H9 (cell line): ENCODE data around the gene GPR183. TPM values are rescaled to one million over a fixed set of nuclear protein-coding genes. Genes with fewer than 3 reads are reported as not detected.

Source experiments
- DNase-seq: peaks from one replicate; pipeline ENCODE4 v3.0.0-alpha.2; 2017
- H2AFZ ChIP-seq: one replicate; pipeline ENCODE4 v1.6.1; 2013; ENCODE audit warnings: mild to moderate bottlenecking, low read length, control low read depth, moderate library complexity
- H2AK5ac ChIP-seq: 2 replicates; pipeline ENCODE4 v1.6.1; 2013; ENCODE audit warnings: low read length, control low read depth, mixed read lengths; ENCODE audit not compliant: insufficient read length
- H2BK120ac ChIP-seq: one replicate; pipeline ENCODE4 v1.6.1; 2013; ENCODE audit warnings: low read depth, mild to moderate bottlenecking, low read length, control low read depth, inconsistent platforms; ENCODE audit not compliant: poor library complexity, severe bottlenecking
- H2BK12ac ChIP-seq: 2 replicates; pipeline ENCODE4 v1.6.1; 2013; ENCODE audit warnings: low read length, control low read depth, mixed read lengths, low read depth; ENCODE audit not compliant: insufficient read length
- H2BK15ac ChIP-seq: 2 replicates; pipeline ENCODE4 v1.6.1; 2013; ENCODE audit warnings: low read depth, low read length, control low read depth
- H2BK20ac ChIP-seq: one replicate; pipeline ENCODE4 v1.6.1; 2013; ENCODE audit warnings: low read depth, mild to moderate bottlenecking, low read length, control low read depth, inconsistent platforms; ENCODE audit not compliant: poor library complexity, severe bottlenecking
- H2BK5ac ChIP-seq: 2 replicates; pipeline ENCODE4 v1.6.1; 2013; ENCODE audit warnings: low read length, control low read depth, mixed read lengths; ENCODE audit not compliant: insufficient read length
- H3K14ac ChIP-seq: 2 replicates; pipeline ENCODE4 v1.6.1; 2013; ENCODE audit warnings: low read length, control low read depth; ENCODE audit not compliant: insufficient read depth
- H3K18ac ChIP-seq: 2 replicates; pipeline ENCODE4 v1.6.1; 2013; ENCODE audit warnings: low read depth, mild to moderate bottlenecking, mixed read lengths, low read length, control low read depth; ENCODE audit not compliant: insufficient read length
- H3K23ac ChIP-seq: 2 replicates; pipeline ENCODE4 v1.6.1; 2013; ENCODE audit warnings: low read length, control low read depth, mixed read lengths, low read depth; ENCODE audit not compliant: insufficient read length
- H3K23me2 ChIP-seq: 2 replicates; pipeline ENCODE4 v1.6.1; 2013; ENCODE audit warnings: low read depth, mild to moderate bottlenecking, mixed read lengths, low read length, control low read depth; ENCODE audit not compliant: insufficient read length, poor library complexity, severe bottlenecking
- H3K27ac ChIP-seq: 2 replicates; pipeline ENCODE4 v1.5.1; 2013; ENCODE audit warnings: low read length, control low read depth, mixed read lengths, low read depth; ENCODE audit not compliant: insufficient read length
- H3K27me3 ChIP-seq: 2 replicates; pipeline ENCODE4 v1.6.1; 2013; ENCODE audit warnings: low read length, control low read depth, inconsistent platforms; ENCODE audit not compliant: insufficient read depth
- H3K4ac ChIP-seq: 2 replicates; pipeline ENCODE4 v1.6.1; 2013; ENCODE audit warnings: low read depth, mild to moderate bottlenecking, control low read depth, inconsistent platforms, low read length, moderate library complexity
- H3K4me1 ChIP-seq: 2 replicates; pipeline ENCODE4 v1.6.1; 2013; ENCODE audit warnings: low read length, control low read depth, inconsistent platforms; ENCODE audit not compliant: insufficient read depth
- H3K4me2 ChIP-seq: 2 replicates; pipeline ENCODE4 v1.6.1; 2013; ENCODE audit warnings: low read length, control low read depth, mixed read lengths; ENCODE audit not compliant: insufficient read length, insufficient read depth
- H3K56ac ChIP-seq: 2 replicates; pipeline ENCODE4 v1.6.1; 2013; ENCODE audit warnings: low read depth, mild to moderate bottlenecking, mixed read lengths, low read length, control low read depth; ENCODE audit not compliant: insufficient read length
- H3K79me1 ChIP-seq: 2 replicates; pipeline ENCODE4 v1.6.1; 2013; ENCODE audit warnings: low read depth, mild to moderate bottlenecking, moderate library complexity, low read length, control low read depth, inconsistent platforms; ENCODE audit not compliant: insufficient read depth, poor library complexity, severe bottlenecking
- H3K79me2 ChIP-seq: 2 replicates; pipeline ENCODE4 v1.6.1; 2013; ENCODE audit warnings: low read length, control low read depth, inconsistent platforms; ENCODE audit not compliant: insufficient read depth
- H3K9ac ChIP-seq: 2 replicates; pipeline ENCODE4 v1.6.1; 2013; ENCODE audit warnings: low read length, control low read depth, mixed read lengths; ENCODE audit not compliant: insufficient read length; ENCODE audit errors: extremely low read depth
- H3K9me3 ChIP-seq: one replicate; pipeline ENCODE4 v1.6.1; 2013; ENCODE audit warnings: low read depth, low read length, inconsistent platforms; ENCODE audit not compliant: control insufficient read depth
- H3T11ph ChIP-seq: one replicate; pipeline ENCODE4 v1.6.1; 2013; ENCODE audit warnings: mild to moderate bottlenecking, low read length, control low read depth, inconsistent platforms
- H4K20me1 ChIP-seq: one replicate; pipeline ENCODE4 v1.6.1; 2013; ENCODE audit not compliant: control insufficient read depth, insufficient read length, insufficient read depth
- H4K5ac ChIP-seq: 2 replicates; pipeline ENCODE4 v1.6.1; 2013; ENCODE audit warnings: low read depth, mild to moderate bottlenecking, mixed read lengths, low read length, control low read depth; ENCODE audit not compliant: insufficient read length
- H4K8ac ChIP-seq: replicated peaks from 2 replicates; pipeline ENCODE4 v1.6.1; 2013; ENCODE audit warnings: low read length, control low read depth, mixed read lengths, low read depth; ENCODE audit not compliant: insufficient read length
- H4K91ac ChIP-seq: 2 replicates; pipeline ENCODE4 v1.6.1; 2013; ENCODE audit warnings: low read depth, mild to moderate bottlenecking, moderate library complexity, mixed read lengths, low read length, control low read depth; ENCODE audit not compliant: insufficient read length
- H3K27ac Mint-ChIP-seq, 3 experiments: 2 replicates in 2 of 3; 3 replicates in 1 of 3; pipeline ENCODE4 v1.8.0; 2020 to 2021; ENCODE audit warnings: mixed read lengths in 3 of 3, mild to moderate bottlenecking in 1 of 3, moderate library complexity in 1 of 3
- H3K27me3 Mint-ChIP-seq: 2 replicates; pipeline ENCODE4 v1.8.0; 2021; ENCODE audit warnings: low read depth, mild to moderate bottlenecking, moderate library complexity, mixed read lengths
- H3K36me3 Mint-ChIP-seq, 3 experiments: 2 replicates in 2 of 3; 3 replicates in 1 of 3; pipeline ENCODE4 v1.8.0; 2020 to 2021; ENCODE audit warnings: low read depth in 3 of 3, mixed read lengths in 3 of 3; ENCODE audit not compliant: insufficient read depth in 1 of 3
- H3K4me1 Mint-ChIP-seq, 2 experiments: 2 replicates each; pipeline ENCODE4 v1.8.0; 2020; ENCODE audit warnings: mixed read lengths in 2 of 2
- H3K4me3 Mint-ChIP-seq, 2 experiments: 2 replicates in 1 of 2; 3 replicates in 1 of 2; pipeline ENCODE4 v1.8.0; 2020 to 2021; ENCODE audit warnings: mild to moderate bottlenecking in 2 of 2, mixed read lengths in 2 of 2, moderate library complexity in 1 of 2
- H3K9me3 Mint-ChIP-seq, 2 experiments: 2 replicates in 1 of 2; 3 replicates in 1 of 2; pipeline ENCODE4 v1.8.0; 2020; ENCODE audit warnings: mild to moderate bottlenecking in 2 of 2, mixed read lengths in 2 of 2, moderate library complexity in 1 of 2
- WGBS: extraction: QIAGEN DNeasy Blood & Tissue Kit; methylation state at CpG from one replicate; pipeline ENCODE4 v1.1.7; 2013; ENCODE audit warnings: missing lambda C conversion rate, low lambda C conversion rate, mixed read lengths; ENCODE audit not compliant: insufficient read length; ENCODE audit errors: extremely low coverage; 5-methylcytosine and 5-hydroxymethylcytosine counted together
- total RNA-seq: library from RNA; stranded (reverse); gene quantifications from 2 replicates; pipeline ENCODE4 v1.2.1, GENCODE V29; 2021
- TF ChIP-seq, protein P1 (sequence below): fragments of 200-600 bp; sonication (generic); conservative IDR thresholded peaks from 3 replicates; pipeline ENCODE4 v1.8.0; 2021; ENCODE audit warnings: antibody characterized with exemption, mild to moderate bottlenecking

The GPR183 gene
- total RNA-seq, 1 experiment from 2014 or later = not detected

GRCh38 chr13:99299256-99299919 is 7.8 kb downstream of the GPR183 start:
- Histone ChIP-seq H2AFZ (no peak overlapping the region), H3K9ac (no peak overlapping the region), H3K9me3 (no peaks in the 10 kb centered on the region), H4K20me1 (no peaks in the 10 kb centered on the region), H4K91ac (no peak overlapping the region), H4K8ac (no peak overlapping the region), H3K4me2 (no peak overlapping the region), H3K23ac (no peak overlapping the region), H2AK5ac (no peak overlapping the region), H2BK20ac (no peak overlapping the region), H2BK5ac (no peak overlapping the region), H3K23me2 (no peaks in the 10 kb centered on the region), H3K18ac (no peak overlapping the region), H3T11ph (no peak overlapping the region), H2BK15ac (no peak overlapping the region), H2BK120ac (no peak overlapping the region), H3K14ac (no peak overlapping the region), H3K27ac (no peak overlapping the region), H3K27me3 (no peaks in the 10 kb centered on the region), H3K4ac (no peak overlapping the region), H3K79me2 (no peaks in the 10 kb centered on the region), H3K4me1 (no peaks in the 10 kb centered on the region), H3K79me1 (no peaks in the 10 kb centered on the region), H4K5ac (no peak overlapping the region), H3K56ac (no peak overlapping the region), H2BK12ac (no peak overlapping the region)
- Mint-ChIP-seq H3K27ac (no peak overlapping the region; a peak in 1 of 7 replicates), H3K27me3 (no peaks in the 10 kb centered on the region; the same call in 1 of the 2 replicates), H3K4me3 (no peak overlapping the region), H3K4me1 (peaks cover 2 to 5% of the 10 kb centered on the region in 2 experiments; a peak in 2 of 4 replicates), H3K9me3 (no peaks in the 10 kb centered on the region), H3K36me3 (no peaks in the 10 kb centered on the region)
- TF ChIP-seq, protein P1, sequence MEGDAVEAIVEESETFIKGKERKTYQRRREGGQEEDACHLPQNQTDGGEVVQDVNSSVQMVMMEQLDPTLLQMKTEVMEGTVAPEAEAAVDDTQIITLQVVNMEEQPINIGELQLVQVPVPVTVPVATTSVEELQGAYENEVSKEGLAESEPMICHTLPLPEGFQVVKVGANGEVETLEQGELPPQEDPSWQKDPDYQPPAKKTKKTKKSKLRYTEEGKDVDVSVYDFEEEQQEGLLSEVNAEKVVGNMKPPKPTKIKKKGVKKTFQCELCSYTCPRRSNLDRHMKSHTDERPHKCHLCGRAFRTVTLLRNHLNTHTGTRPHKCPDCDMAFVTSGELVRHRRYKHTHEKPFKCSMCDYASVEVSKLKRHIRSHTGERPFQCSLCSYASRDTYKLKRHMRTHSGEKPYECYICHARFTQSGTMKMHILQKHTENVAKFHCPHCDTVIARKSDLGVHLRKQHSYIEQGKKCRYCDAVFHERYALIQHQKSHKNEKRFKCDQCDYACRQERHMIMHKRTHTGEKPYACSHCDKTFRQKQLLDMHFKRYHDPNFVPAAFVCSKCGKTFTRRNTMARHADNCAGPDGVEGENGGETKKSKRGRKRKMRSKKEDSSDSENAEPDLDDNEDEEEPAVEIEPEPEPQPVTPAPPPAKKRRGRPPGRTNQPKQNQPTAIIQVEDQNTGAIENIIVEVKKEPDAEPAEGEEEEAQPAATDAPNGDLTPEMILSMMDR = no peak
- no CpG with 5 or more reads among the region's 4 CpGs for WGBS
- DNase-seq = no peak
